SK-N-SH treated with all-trans-retinoic acid at 6 μM for 48 hours (cell line): ENCODE data around the gene RAD51B.
A peak's percentile ranks its signal among the peaks of the same experiment; 100 is the strongest.

Source experiments
- ATAC-seq: fragments of 200-7000 bp; cut with Tn5 transposase; 3 replicates; pipeline ENCODE4 v1.9.1; 2020; ENCODE audit warnings: mild to moderate bottlenecking, moderate library complexity
- ARNTL ChIP-seq: fragments of 450-650 bp; formaldehyde crosslinking; IDR thresholded peaks from 2 replicates; pipeline ENCODE4 v1.5.0; 2020; ENCODE audit warnings: low read depth, mild to moderate bottlenecking, moderate library complexity, borderline replicate concordance
- BACH2 ChIP-seq: fragments of 250-450 bp; sonication (Bioruptor Pico); IDR thresholded peaks from 2 replicates; pipeline ENCODE4 v1.9.0; 2021; ENCODE audit warnings: mild to moderate bottlenecking, borderline replicate concordance
- CSDC2 ChIP-seq: fragments of 250-450 bp; sonication (Bioruptor Pico); IDR thresholded peaks from 2 replicates; pipeline ENCODE4 v1.5.0; 2020; ENCODE audit warnings: mild to moderate bottlenecking, moderate library complexity
- CSRNP3 ChIP-seq: fragments of 250-450 bp; sonication (Bioruptor Pico); IDR thresholded peaks from 2 replicates; pipeline ENCODE4 v1.5.1; 2021; ENCODE audit warnings: mild to moderate bottlenecking, moderate library complexity
- ESRRG ChIP-seq: fragments of 250-450 bp; sonication (Bioruptor Pico); IDR thresholded peaks from 2 replicates; pipeline ENCODE4 v1.6.1; 2021; ENCODE audit warnings: mild to moderate bottlenecking
- GLIS3 ChIP-seq: fragments of 250-450 bp; sonication (Bioruptor Pico); IDR thresholded peaks from 2 replicates; pipeline ENCODE4 v1.5.0; 2020; ENCODE audit warnings: mild to moderate bottlenecking, moderate library complexity
- ISL1 ChIP-seq: fragments of 250-450 bp; sonication (Bioruptor Pico); IDR thresholded peaks from 2 replicates; pipeline ENCODE4 v2.1.2; 2022; ENCODE audit warnings: mild to moderate bottlenecking, moderate library complexity
- OSR1 ChIP-seq: fragments of 250-450 bp; sonication (Bioruptor Pico); IDR thresholded peaks from 2 replicates; pipeline ENCODE4 v1.8.0; 2022; ENCODE audit warnings: moderate library complexity, mild to moderate bottlenecking, inconsistent platforms
- POU6F1 ChIP-seq: fragments of 250-450 bp; sonication (Bioruptor Pico); IDR thresholded peaks from 2 replicates; pipeline ENCODE4 v1.8.0; 2021; ENCODE audit warnings: low read depth, mild to moderate bottlenecking, moderate library complexity, borderline replicate concordance
- PPARA ChIP-seq: fragments of 250-450 bp; sonication (Bioruptor Pico); IDR thresholded peaks from 2 replicates; pipeline ENCODE4 v1.5.0; 2020; ENCODE audit warnings: mild to moderate bottlenecking, borderline replicate concordance
- RARB ChIP-seq: fragments of 250-450 bp; sonication (Bioruptor Pico); IDR thresholded peaks from 2 replicates; pipeline ENCODE4 v1.8.0; 2021; ENCODE audit warnings: mild to moderate bottlenecking, moderate library complexity
- SNAI2 ChIP-seq: fragments of 250-450 bp; sonication (Bioruptor Pico); IDR thresholded peaks from 2 replicates; pipeline ENCODE4 v1.5.0; 2020; ENCODE audit warnings: mild to moderate bottlenecking, moderate library complexity
- TCF4 ChIP-seq: fragments of 250-450 bp; sonication (Bioruptor Pico); IDR thresholded peaks from 2 replicates; pipeline ENCODE4 v1.8.0; 2021; ENCODE audit warnings: mild to moderate bottlenecking, moderate library complexity, borderline replicate concordance
- TOX ChIP-seq: fragments of 250-450 bp; sonication (Bioruptor Pico); IDR thresholded peaks from 2 replicates; pipeline ENCODE4 v1.8.0; 2021; ENCODE audit warnings: mild to moderate bottlenecking, moderate library complexity, borderline replicate concordance
- TSHZ2 ChIP-seq: fragments of 250-450 bp; sonication (Bioruptor Pico); IDR thresholded peaks from 2 replicates; pipeline ENCODE4 v1.5.0; 2020; ENCODE audit warnings: mild to moderate bottlenecking, moderate library complexity
- ZC3H10 ChIP-seq: fragments of 250-450 bp; sonication (Bioruptor Pico); IDR thresholded peaks from 2 replicates; pipeline ENCODE4 v1.5.1; 2021; ENCODE audit warnings: mild to moderate bottlenecking, moderate library complexity
- ZFP30 ChIP-seq: fragments of 450-650 bp; formaldehyde crosslinking; IDR thresholded peaks from 2 replicates; pipeline ENCODE4 v1.5.0; 2022; ENCODE audit warnings: mild to moderate bottlenecking, moderate library complexity
- ZNF70 ChIP-seq: fragments of 450-650 bp; formaldehyde crosslinking; IDR thresholded peaks from 2 replicates; pipeline ENCODE4 v1.5.0; 2020; ENCODE audit warnings: mild to moderate bottlenecking, moderate library complexity
- TF ChIP-seq, protein P1 (sequence below): fragments of 250-450 bp; sonication (Bioruptor Pico); IDR thresholded peaks from 2 replicates; pipeline ENCODE4 v1.8.0; 2020; ENCODE audit warnings: mild to moderate bottlenecking, moderate library complexity, borderline replicate concordance

Gene RAD51B

GRCh38 chr14:68542346-68542745 is 722.8 kb downstream of the RAD51B start:
- no peak for TF ChIP-seq SNAI2 (CRISPR knock-in tag)
- no peak for TF ChIP-seq ZC3H10
- TF ChIP-seq POU6F1 (CRISPR knock-in tag) = no peak
- TF ChIP-seq RARB = no peak
- ATAC-seq = no peak

DNA sequence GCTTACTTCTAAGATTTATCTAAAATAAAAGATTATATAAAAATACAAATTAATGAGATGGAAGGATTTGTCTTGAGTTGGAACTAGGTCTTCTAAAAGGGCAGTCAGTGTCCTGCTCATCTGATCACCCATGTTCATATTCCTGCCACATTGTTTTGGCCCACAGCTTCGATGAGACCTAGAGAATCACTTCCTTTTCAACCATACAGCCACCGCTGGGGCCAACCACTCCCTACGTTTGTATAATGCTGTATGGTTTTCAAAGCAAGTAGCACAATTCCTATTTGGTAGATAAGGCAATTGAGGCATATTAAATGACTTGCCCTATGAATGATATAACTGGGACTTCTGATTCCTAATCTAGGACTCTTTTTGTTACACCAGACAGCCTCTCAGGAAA is 723.9 kb downstream of the RAD51B start:
- TF ChIP-seq OSR1 (CRISPR knock-in tag) = no peak
- no peak for ATAC-seq

DNA sequence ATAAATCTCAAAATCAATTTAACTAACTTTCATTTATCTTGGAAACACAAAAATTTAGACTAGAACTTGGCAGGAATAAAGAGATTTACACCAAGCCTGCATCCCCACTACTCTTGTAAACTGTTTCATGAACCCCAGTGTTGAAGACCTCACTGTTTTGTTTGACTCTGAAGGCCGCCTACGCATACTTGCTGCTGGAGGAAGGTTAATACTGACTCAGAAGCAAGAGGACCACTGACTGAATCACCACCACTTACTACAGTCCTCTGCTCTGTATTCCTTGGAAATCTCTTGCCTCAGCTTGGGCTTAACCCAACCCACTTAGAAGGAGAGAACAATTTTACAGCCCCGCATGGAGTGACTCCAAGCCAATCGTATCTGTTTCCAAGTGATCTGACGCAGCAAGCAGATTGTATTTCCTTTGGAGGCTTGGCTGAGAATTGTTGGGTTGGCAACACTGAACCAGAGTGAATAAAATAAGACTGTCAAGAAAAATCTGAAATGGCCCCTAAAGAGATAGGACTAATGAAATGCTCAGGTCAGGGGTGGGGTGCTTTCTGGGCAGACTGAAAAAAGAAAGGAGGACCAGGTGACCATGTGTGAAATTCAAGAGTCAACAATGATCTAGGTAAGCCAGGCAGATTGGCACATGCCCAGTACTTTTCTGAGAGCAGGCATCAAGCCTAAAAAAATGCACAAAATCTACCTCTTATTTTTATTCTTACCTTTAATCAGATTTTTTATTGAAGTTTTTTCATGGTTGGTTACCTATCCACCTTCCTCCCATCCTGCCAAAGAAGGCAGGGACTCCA is 724.7 kb downstream of the RAD51B start:
- ATAC-seq = peak; percentile 66
- TF ChIP-seq BACH2 (CRISPR knock-in tag) (no peak), TSHZ2 (CRISPR knock-in tag) (no peak), ISL1 (CRISPR knock-in tag) (no peak; the same call in 1 of the 2 replicates), TOX (CRISPR knock-in tag) (no peak), ARNTL (no peak), ZNF70 (CRISPR knock-in tag) (no peak), POU6F1 (CRISPR knock-in tag) (no peak), ZFP30 (CRISPR knock-in tag) (no peak), CSDC2 (CRISPR knock-in tag) (no peak), RARB (no peak), GLIS3 (CRISPR knock-in tag) (no peak), CSRNP3 (CRISPR knock-in tag) (no peak), PPARA (CRISPR knock-in tag) (no peak), SNAI2 (CRISPR knock-in tag) (no peak), TCF4 (CRISPR knock-in tag) (no peak)

- TF ChIP-seq SNAI2 (CRISPR knock-in tag) = no peak
- no peak for TF ChIP-seq TOX (CRISPR knock-in tag)
- TF ChIP-seq ESRRG (CRISPR knock-in tag) = no peak
- TF ChIP-seq BACH2 (CRISPR knock-in tag) = no peak
- TF ChIP-seq, protein P1, sequence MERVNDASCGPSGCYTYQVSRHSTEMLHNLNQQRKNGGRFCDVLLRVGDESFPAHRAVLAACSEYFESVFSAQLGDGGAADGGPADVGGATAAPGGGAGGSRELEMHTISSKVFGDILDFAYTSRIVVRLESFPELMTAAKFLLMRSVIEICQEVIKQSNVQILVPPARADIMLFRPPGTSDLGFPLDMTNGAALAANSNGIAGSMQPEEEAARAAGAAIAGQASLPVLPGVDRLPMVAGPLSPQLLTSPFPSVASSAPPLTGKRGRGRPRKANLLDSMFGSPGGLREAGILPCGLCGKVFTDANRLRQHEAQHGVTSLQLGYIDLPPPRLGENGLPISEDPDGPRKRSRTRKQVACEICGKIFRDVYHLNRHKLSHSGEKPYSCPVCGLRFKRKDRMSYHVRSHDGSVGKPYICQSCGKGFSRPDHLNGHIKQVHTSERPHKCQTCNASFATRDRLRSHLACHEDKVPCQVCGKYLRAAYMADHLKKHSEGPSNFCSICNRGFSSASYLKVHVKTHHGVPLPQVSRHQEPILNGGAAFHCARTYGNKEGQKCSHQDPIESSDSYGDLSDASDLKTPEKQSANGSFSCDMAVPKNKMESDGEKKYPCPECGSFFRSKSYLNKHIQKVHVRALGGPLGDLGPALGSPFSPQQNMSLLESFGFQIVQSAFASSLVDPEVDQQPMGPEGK = no peak
- no peak for TF ChIP-seq GLIS3 (CRISPR knock-in tag)
- ATAC-seq = no peak
These were observed 727.3 kb downstream of the RAD51B start for GRCh38 chr14:68546839-68547238.
